HepG2 (cell line): Measurements from ENCODE around the gene MFAP1. TPM values are rescaled to one million over a fixed set of nuclear protein-coding genes. Genes with fewer than 3 reads are reported as not detected.
A peak's percentile ranks its signal among the peaks of the same experiment; 100 is the strongest.

Experiments
- AGO1 ChIP-seq: fragments of 200-400 bp; formaldehyde crosslinking; IDR thresholded peaks from 2 replicates; pipeline ENCODE4 v1.6.1; 2017; ENCODE audit warnings: mild to moderate bottlenecking, low read depth, low read length, moderate library complexity; ENCODE audit not compliant: poor library complexity, severe bottlenecking
- BCL6 ChIP-seq: IDR thresholded peaks from 2 replicates; pipeline ENCODE4 v1.6.1; 2016; ENCODE audit warnings: missing genetic modification reagents, missing compliant biosample characterization
- CHD2 ChIP-seq: IDR thresholded peaks from 2 replicates; pipeline ENCODE4 v1.6.1; 2011; ENCODE audit warnings: low read depth, low read length, improper control_type of control experiment
- FOXA1 ChIP-seq, 2 experiments: fragments of 450-650 bp in 1 of 2; sonication (generic) in 1 of 2; formaldehyde crosslinking in 1 of 2; IDR thresholded peaks; 2 replicates each; pipeline versions ENCODE4 v1.4.0 to v1.6.1; 2016 to 2020; ENCODE audit warnings: missing genetic modification reagents in 1 of 2
- HIVEP1 ChIP-seq: sonication (generic); formaldehyde crosslinking; IDR thresholded peaks from 2 replicates; pipeline ENCODE4 v1.4.0; 2020; ENCODE audit warnings: mild to moderate bottlenecking, missing genetic modification reagents
- KMT2B ChIP-seq: IDR thresholded peaks from 2 replicates; pipeline ENCODE4 v1.6.1; 2016; ENCODE audit warnings: missing genetic modification reagents, missing compliant biosample characterization
- MED1 ChIP-seq: sonication (generic); formaldehyde crosslinking; IDR thresholded peaks from 2 replicates; pipeline ENCODE4 v1.4.0; 2020; ENCODE audit warnings: missing genetic modification reagents
- RNF219 ChIP-seq: sonication (generic); formaldehyde crosslinking; IDR thresholded peaks from 2 replicates; pipeline ENCODE4 v1.5.0; 2020; ENCODE audit warnings: mild to moderate bottlenecking, missing genetic modification reagents
- SMAD1 ChIP-seq: sonication (generic); formaldehyde crosslinking; IDR thresholded peaks from 2 replicates; pipeline ENCODE4 v1.4.0; 2020; ENCODE audit warnings: missing genetic modification reagents, low read depth, mild to moderate bottlenecking, borderline replicate concordance
- SMC3 ChIP-seq: IDR thresholded peaks from 2 replicates; pipeline ENCODE4 v1.6.1; 2011; ENCODE audit warnings: low read length, improper control_type of control experiment
- SRY ChIP-seq: sonication (generic); formaldehyde crosslinking; IDR thresholded peaks from 2 replicates; pipeline ENCODE4 v1.8.0; 2022; ENCODE audit warnings: mild to moderate bottlenecking, missing genetic modification reagents
- ZBTB46 ChIP-seq: sonication (generic); formaldehyde crosslinking; IDR thresholded peaks from 2 replicates; pipeline ENCODE4 v1.4.0; 2020; ENCODE audit warnings: mild to moderate bottlenecking, missing genetic modification reagents, borderline replicate concordance
- ZFP90 ChIP-seq: sonication (generic); formaldehyde crosslinking; IDR thresholded peaks from 2 replicates; pipeline ENCODE4 v1.8.0; 2022; ENCODE audit warnings: missing genetic modification reagents, mild to moderate bottlenecking, inconsistent platforms, borderline replicate concordance
- ZNF646 ChIP-seq: sonication (generic); formaldehyde crosslinking; IDR thresholded peaks from 2 replicates; pipeline ENCODE4 v1.9.0; 2021; ENCODE audit warnings: mild to moderate bottlenecking, missing genetic modification reagents
- polyA plus RNA-seq, 8 experiments: library from polyadenylated mRNA; depleted of rRNA in 3 of 8; stranded (reverse) in 7 of 8; unstranded in 1 of 8; fragments of >200 nt; fragmentation: Illumina TruSeq in 4 of 8; extraction: Trizol in 4 of 8; gene quantifications; 2 replicates each; pipeline versions ENCODE4 v1.2.1 to v1.2.3, GENCODE V29; 2011 to 2016; ENCODE audit warnings: low read depth in 4 of 8, missing spikeins in 1 of 8, mixed read lengths in 1 of 8; ENCODE audit not compliant: insufficient read depth in 1 of 8
- total RNA-seq, 5 experiments: library from RNA; depleted of rRNA; stranded (reverse); fragments of >200 nt; fragmentation: Illumina TruSeq; extraction: Trizol; gene quantifications; 2 replicates each; pipeline ENCODE4 v1.2.3, GENCODE V29; 2016; ENCODE audit warnings: low read depth in 1 of 5
- TF ChIP-seq, protein P1 (sequence below), 2 experiments: fragments of 450-650 bp in 1 of 2; sonication (generic) in 1 of 2; formaldehyde crosslinking; IDR thresholded peaks; 2 replicates each; pipeline versions ENCODE4 v1.5.0 to v1.8.0; 2020 to 2022; ENCODE audit warnings: mild to moderate bottlenecking in 1 of 2, missing genetic modification reagents in 1 of 2

MFAP1 gene
- total and polyA plus RNA-seq, 2 of the 13 experiments (the other 11 are each of a cell fraction or from before 2014, with no cell fraction given), result 11.8 to 39.5 TPM

GRCh38 chr15:43791993-43792760, 32.3 kb downstream of the MFAP1 start, which contains the start of gene SERF2 (continued):
- TF ChIP-seq, protein P1, sequence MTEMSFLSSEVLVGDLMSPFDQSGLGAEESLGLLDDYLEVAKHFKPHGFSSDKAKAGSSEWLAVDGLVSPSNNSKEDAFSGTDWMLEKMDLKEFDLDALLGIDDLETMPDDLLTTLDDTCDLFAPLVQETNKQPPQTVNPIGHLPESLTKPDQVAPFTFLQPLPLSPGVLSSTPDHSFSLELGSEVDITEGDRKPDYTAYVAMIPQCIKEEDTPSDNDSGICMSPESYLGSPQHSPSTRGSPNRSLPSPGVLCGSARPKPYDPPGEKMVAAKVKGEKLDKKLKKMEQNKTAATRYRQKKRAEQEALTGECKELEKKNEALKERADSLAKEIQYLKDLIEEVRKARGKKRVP (CRISPR knock-in tag; IDR thresholded peaks at IDR 0.05), result no peak
- TF ChIP-seq BCL6 (CRISPR knock-in tag) (no peak; the same call in 1 of the 2 replicates), ZBTB46 (CRISPR knock-in tag) (no peak), FOXA1 (IDR thresholded peaks at IDR 0.05) (no peak), FOXA1 (CRISPR knock-in tag; IDR thresholded peaks at IDR 0.05) (no peak), SRY (CRISPR knock-in tag) (peak; percentile 82; the same call in 1 of the 2 replicates), ZNF646 (CRISPR knock-in tag) (no peak), RNF219 (CRISPR knock-in tag) (no peak), SMC3 (no peak), MED1 (CRISPR knock-in tag) (peak; percentile 57), AGO1 (peak; percentile 54), ZFP90 (CRISPR knock-in tag) (peak; percentile 10), CHD2 (0 out of 2 replicates have a peak, but pooled peaks have one; percentile 12), HIVEP1 (no peak), KMT2B (no peak), SMAD1 (CRISPR knock-in tag) (peak; percentile 76; the same call in 1 of the 2 replicates)
